HG02623 (cell line): Measurements from ENCODE around the gene SKIC8.
"Not testable (repeated sequence)": the region's sequence is repeated elsewhere in the genome, so short reads cannot be mapped to it uniquely, and the experiment has no call there.

Experiments
- ATAC-seq: cut with Tn5 transposase; IDR thresholded peaks from one replicate; pipeline ENCODE4 v1.9.1; 2021; ENCODE audit warnings: moderate library complexity; ENCODE audit not compliant: unreplicated experiment

SKIC8 gene

GRCh38 chr15:78257681-78258080, 41.7 kb downstream of the SKIC8 start:
- ATAC-seq, result no peak

GRCh38 chr15:78256044-78256437, 43.4 kb downstream of the SKIC8 start:
- ATAC-seq, result no peak

GRCh38 chr15:78255421-78256043, 43.9 kb downstream of the SKIC8 start:
- ATAC-seq, result no peak

GRCh38 chr15:78251136-78251535, 48.3 kb downstream of the SKIC8 start:
- ATAC-seq, result no peak

GRCh38 chr15:78249131-78249530, 50.3 kb downstream of the SKIC8 start:
- ATAC-seq, result no peak

- ATAC-seq, result no peak
Measured at GRCh38 chr15:78247911-78248310, 51.5 kb downstream of the SKIC8 start.

GRCh38 chr15:78245976-78246620, 53.3 kb downstream of the SKIC8 start:
- ATAC-seq, result not testable (repeated sequence)

- ATAC-seq, result not testable (repeated sequence)
Measured at GRCh38 chr15:78245392-78245791, 54.0 kb downstream of the SKIC8 start.

GRCh38 chr15:78244893-78245292, 54.5 kb downstream of the SKIC8 start:
- ATAC-seq, result no peak

GRCh38 chr15:78244101-78244500, 55.3 kb downstream of the SKIC8 start:
- ATAC-seq, result no peak

GRCh38 chr15:78243491-78243941, 55.9 kb downstream of the SKIC8 start:
- ATAC-seq, result no peak

- ATAC-seq, result no peak
Measured at GRCh38 chr15:78243058-78243457, 56.4 kb downstream of the SKIC8 start.

- ATAC-seq, result no peak
Measured at GRCh38 chr15:78242128-78242527, 57.3 kb downstream of the SKIC8 start.

GRCh38 chr15:78241017-78241416, 58.4 kb downstream of the SKIC8 start:
- no peak for ATAC-seq

- no peak for ATAC-seq
Measured at GRCh38 chr15:78239811-78240210, 59.6 kb downstream of the SKIC8 start.

- no peak for ATAC-seq
Measured at GRCh38 chr15:78237146-78237545, 62.3 kb downstream of the SKIC8 start.

- ATAC-seq, result no peak
Measured at GRCh38 chr15:78236491-78236890, 62.9 kb downstream of the SKIC8 start.

GRCh38 chr15:78234515-78235040, 64.8 kb downstream of the SKIC8 start, which contains the start of gene ACSBG1:
TSS of gene ACSBG1 (minus strand) at chr15:78234565. CDS start at chr15:78234501, 64 bp downstream.
- ATAC-seq, result no peak

- ATAC-seq, result no peak
Measured at GRCh38 chr15:78233496-78233895, 65.9 kb downstream of the SKIC8 start.
